Measurements from ENCODE around the gene BANK1.

DNA sequence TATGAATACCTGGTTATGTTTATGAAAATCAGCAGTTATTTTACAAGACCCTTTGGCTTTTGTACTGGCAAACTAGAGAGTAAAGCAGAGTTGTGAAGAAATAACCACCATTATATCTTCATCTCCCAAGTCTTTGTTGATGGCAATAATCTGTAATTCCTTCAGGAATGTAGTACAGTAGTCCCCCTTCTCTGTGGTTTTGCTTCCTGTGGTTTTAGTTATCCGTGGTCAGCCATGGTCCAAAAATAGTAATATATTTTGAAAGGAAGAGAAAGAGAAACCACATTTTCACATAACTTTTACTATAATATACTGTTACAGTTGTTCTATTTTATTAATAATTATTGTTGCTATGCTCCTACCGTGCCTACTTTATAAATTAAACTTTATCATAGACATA is 27.8 kb downstream of the BANK1 start:
- TF ChIP-seq, protein P1, sequence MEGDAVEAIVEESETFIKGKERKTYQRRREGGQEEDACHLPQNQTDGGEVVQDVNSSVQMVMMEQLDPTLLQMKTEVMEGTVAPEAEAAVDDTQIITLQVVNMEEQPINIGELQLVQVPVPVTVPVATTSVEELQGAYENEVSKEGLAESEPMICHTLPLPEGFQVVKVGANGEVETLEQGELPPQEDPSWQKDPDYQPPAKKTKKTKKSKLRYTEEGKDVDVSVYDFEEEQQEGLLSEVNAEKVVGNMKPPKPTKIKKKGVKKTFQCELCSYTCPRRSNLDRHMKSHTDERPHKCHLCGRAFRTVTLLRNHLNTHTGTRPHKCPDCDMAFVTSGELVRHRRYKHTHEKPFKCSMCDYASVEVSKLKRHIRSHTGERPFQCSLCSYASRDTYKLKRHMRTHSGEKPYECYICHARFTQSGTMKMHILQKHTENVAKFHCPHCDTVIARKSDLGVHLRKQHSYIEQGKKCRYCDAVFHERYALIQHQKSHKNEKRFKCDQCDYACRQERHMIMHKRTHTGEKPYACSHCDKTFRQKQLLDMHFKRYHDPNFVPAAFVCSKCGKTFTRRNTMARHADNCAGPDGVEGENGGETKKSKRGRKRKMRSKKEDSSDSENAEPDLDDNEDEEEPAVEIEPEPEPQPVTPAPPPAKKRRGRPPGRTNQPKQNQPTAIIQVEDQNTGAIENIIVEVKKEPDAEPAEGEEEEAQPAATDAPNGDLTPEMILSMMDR (IDR thresholded peaks at IDR 0.05), result no peak
- no peak for TF ChIP-seq TCF7L2 (IDR thresholded peaks at IDR 0.05; ENCODE audit: low read depth, low read length)

Measured in Panc1 (cell line).